Measurements from ENCODE around the gene TADA1.

Gene TADA1

GRCh38 chr1:166875734-166876539 lies at the start of gene TADA1:
Gene TADA1 (minus strand): TSS chr1:166876264. CDS start chr1:166876233, 31 bp downstream.
- DNase-seq (ENCODE audit: low spot score), result peak; percentile 94

DNA sequence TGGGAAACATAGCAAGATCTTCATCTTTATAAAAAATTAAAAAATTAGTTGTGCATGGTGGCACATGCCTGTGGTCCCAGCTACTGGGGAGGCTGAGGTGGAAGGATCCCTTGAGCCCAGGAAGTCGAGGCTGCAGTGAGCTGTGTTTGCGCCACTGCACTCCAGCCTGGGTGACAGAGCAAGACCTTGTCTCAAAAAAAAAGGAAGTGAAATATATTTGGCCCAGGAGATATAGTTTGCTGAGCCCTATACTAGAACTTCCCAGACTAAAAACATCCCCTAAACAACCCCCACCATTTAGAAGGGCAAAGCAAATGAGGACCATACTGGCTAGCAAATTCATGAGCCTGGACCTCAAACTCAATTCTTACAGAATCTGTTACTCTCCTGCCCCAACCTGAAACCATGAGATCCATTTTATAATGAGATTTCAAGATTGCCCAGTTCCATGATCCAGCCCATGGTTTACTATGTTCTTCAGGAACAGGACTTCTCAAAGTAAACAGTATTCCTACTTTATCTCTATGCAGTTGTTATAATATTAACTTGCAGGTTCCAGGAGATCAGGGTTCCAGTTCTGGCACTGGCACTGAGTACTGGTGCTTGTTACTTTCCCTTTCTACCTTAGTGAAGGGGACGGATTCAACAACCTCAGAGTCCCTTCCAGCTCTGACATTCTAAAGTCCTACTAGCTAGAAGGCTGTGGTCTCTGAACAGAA lies 48.9 kb upstream of the TADA1 start:
- DNase-seq (ENCODE audit: low spot score), result peak; percentile 55

GRCh38 chr1:166920561-166921475 lies 44.8 kb upstream of the TADA1 start:
- peak; percentile 59 for DNase-seq (ENCODE audit: low spot score)

DNA sequence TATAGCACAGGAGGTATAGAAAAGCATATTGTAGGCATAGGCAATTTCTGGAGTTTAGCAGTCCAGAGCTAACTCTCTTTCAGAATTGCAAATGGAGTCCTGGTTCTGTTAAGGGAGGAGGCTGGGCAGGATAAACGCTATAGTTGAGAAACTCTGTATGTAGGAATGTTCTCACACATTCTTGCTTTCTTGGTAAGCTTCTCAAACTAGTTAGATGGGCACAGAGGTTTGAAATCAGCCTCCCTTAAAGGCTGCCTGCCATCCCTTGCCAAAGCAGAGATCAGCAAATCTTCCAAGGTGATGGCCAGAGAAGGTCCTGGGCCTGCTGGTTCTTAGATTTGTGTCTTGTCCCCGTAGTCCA lies 42.9 kb upstream of the TADA1 start:
- no peak for DNase-seq (ENCODE audit: low spot score)

DNA sequence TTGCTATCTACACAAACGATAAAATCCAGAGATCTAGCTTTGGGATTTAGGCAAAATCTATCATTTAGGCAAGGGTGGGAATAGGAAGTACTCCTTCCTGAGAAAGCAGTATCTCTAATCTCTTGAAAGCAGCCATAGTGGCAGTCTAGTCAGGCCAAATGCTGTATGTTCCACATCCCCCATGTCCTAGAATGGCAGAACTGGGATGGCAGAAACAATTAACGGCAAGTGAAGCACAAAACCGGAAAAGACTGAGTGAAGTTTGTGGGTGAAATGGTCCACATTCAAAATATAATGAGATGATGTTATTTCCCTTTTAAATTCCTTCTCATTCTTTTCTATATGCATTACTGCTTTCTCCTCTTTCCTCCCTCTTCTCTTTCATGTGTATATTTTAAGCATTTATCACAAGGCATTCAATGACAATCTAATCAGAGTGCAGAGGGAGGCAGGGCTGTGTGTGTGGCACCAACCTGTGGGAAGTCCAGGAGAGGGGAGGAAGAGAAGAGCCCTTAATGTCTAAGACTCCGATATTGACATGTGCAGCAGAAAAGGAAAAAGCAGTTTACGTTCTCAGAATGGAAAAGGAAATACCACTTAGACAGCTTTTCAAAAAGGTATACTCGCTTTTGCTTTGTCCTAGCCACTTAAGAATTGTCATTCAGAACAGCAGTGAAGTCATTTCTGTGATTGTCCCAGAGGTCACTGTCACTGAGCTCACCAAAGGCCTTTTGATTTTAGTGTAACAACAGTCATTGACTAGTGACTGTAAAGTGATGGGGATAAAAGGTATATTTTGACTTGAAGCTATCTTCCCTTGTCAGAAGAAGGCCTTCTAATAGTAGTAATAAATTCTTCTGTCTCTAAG lies 42.3 kb upstream of the TADA1 start:
- DNase-seq (ENCODE audit: low spot score), result no peak

- DNase-seq (ENCODE audit: low spot score), result no peak
Observed at GRCh38 chr1:166915941-166916340, 39.9 kb upstream of the TADA1 start.

- no peak for DNase-seq (ENCODE audit: low spot score)
Observed at GRCh38 chr1:166915042-166915441, 39.0 kb upstream of the TADA1 start.

DNA sequence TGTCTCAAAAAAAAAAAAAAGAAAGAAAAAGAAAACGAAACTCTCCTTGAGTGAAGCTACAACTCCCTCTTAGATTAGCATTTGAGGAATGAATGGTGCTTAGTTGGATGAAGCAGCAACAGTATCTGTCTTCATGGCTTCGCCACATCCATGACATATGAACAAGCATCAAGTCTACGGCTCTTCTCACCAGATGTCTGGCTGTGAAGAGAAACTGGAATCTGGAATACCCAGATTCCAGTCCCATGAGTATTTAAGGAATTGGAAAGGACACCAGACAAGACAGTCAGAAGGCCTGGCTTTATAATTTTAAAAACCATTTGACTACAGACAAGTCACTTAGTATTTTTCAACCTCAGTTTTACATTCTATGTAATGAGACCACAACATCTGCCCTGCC lies 38.0 kb upstream of the TADA1 start:
- no peak for DNase-seq (ENCODE audit: low spot score)

- no peak for DNase-seq (ENCODE audit: low spot score)
Observed at GRCh38 chr1:166911624-166912023, 35.6 kb upstream of the TADA1 start.

GRCh38 chr1:166910396-166910994 lies 34.4 kb upstream of the TADA1 start:
- peak; percentile 76 for DNase-seq (ENCODE audit: low spot score)

DNA sequence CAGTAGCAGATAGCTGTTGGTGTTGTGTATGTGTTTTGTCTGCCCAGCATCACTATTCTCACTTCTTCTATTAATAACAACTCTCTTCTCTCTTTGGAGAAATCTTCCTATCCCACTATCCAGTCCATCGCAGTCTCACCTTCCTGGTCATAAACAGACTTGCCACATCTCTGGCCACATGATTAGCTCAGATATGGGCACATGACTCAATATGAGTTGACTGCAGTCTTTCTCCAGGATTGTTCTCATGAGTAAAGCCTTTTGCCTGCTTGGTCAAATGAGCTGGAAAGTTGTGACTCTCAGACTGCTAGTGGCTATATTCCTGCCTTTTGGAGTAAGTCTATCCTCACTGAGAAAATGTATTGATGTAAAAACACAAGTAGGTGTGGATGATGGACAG lies 32.9 kb upstream of the TADA1 start:
- DNase-seq (ENCODE audit: low spot score), result no peak

GRCh38 chr1:166907763-166908162 lies 31.7 kb upstream of the TADA1 start:
- peak; percentile 35 for DNase-seq (ENCODE audit: low spot score)

GRCh38 chr1:166907051-166907450 lies 31.0 kb upstream of the TADA1 start:
- DNase-seq (ENCODE audit: low spot score), result no peak

DNA sequence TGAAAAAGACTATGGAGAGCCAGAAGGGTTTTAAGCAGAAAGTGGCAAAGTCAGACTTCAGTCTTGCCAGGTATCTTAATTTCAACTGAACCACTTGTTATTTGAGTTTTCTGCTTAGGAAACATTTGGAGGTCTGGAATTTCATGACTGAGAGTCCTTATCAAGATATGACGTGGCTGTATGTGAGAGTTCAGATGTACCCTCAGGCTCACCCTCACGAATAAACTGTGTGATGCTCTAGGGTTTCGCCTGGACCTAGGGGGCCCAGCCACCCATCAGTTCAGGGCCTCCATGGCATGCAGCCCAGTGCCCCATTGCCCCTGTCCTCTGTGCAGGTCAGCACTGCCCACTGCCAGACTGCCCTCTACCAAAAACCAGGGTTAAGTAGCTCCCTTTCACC lies 30.6 kb upstream of the TADA1 start:
- no peak for DNase-seq (ENCODE audit: low spot score)

DNA sequence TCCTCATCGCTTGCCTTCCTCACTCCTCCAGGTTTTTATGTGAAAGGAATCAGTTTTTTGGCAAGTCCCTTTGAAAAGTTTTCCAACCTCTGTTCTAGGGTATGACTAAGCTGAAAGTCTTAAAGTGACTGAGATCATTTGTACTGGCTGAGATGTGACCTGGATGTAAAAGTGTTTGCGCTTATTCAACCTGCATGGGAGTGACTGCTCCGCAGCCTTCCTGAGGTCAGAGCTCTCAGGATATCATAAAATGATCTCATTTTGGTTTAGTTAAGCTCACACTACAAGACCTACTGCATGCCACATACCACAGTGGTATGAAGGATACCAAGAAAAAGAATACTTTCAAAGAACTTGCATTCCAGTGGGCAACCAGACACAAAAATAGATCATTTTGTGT lies 29.8 kb upstream of the TADA1 start:
- DNase-seq (ENCODE audit: low spot score), result no peak

- DNase-seq (ENCODE audit: low spot score), result no peak
Observed at GRCh38 chr1:166905136-166905535, 29.1 kb upstream of the TADA1 start.

DNA sequence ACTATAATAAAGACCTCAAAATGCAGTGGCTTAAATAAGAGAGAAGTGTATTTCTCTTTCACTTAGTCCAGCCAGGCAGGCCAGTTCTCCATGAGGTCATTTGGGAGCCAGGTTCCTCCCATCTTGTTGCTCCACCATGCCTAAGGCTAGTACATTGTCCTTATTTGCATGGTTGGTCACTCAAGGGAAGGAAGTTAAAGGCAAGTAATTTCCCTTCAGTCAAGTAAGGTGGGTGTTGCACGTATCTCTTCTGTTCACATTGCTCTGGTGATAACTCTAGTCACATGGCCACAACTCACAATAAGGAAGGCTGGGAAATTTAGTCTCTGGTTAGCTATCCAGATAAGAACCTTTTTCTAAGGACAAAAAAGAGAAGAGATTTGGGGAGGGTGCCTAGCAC lies 27.2 kb upstream of the TADA1 start:
- DNase-seq (ENCODE audit: low spot score), result no peak

GRCh38 chr1:166902279-166902678 lies 26.2 kb upstream of the TADA1 start:
- DNase-seq (ENCODE audit: low spot score), result no peak

- DNase-seq (ENCODE audit: low spot score), result no peak
Observed at GRCh38 chr1:166900987-166901386, 24.9 kb upstream of the TADA1 start.

DNA sequence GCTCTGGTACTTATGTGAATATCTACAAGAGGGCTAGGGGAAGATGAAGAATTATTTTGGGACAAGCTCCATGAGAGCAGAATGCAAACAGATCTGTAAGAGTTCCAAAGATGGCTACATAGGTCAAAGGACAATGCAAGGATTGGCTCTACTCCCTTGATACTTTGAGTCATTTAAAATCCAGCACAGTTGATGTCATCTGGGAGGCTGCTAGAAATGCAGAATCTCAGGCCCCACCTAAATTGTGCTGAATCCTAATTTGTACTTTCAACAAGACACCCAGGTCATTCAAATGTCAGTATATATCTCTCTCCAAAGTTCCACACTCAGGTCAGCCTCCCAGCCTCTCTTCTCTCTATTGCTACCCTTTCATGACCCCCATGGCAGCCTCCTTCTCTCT lies 23.7 kb upstream of the TADA1 start:
- DNase-seq (ENCODE audit: low spot score), result no peak

GRCh38 chr1:166895766-166896165 lies 19.7 kb upstream of the TADA1 start:
- DNase-seq (ENCODE audit: low spot score), result no peak
